Mesendoderm (in vitro differentiated cells): ENCODE results near the gene SLC10A3.

ENCODE experiments used
- DNase-seq: peaks from one replicate; pipeline ENCODE4 v3.0.0; 2013
- H2AK5ac ChIP-seq: 2 replicates; pipeline ENCODE4 v1.6.1; 2013; ENCODE audit warnings: low read length, inconsistent platforms
- H2BK120ac ChIP-seq: 2 replicates; pipeline ENCODE4 v1.6.1; 2013; ENCODE audit warnings: low read depth, mild to moderate bottlenecking, low read length, moderate library complexity, mixed read lengths
- H2BK15ac ChIP-seq: replicated peaks from 2 replicates; pipeline ENCODE4 v1.6.1; 2013; ENCODE audit warnings: low read depth, mild to moderate bottlenecking, moderate library complexity
- H2BK5ac ChIP-seq: 2 replicates; pipeline ENCODE4 v1.6.1; 2013; ENCODE audit warnings: low read length, inconsistent platforms
- H3K18ac ChIP-seq: 2 replicates; pipeline ENCODE4 v1.6.1; 2013; ENCODE audit warnings: mild to moderate bottlenecking, low read length, mixed read lengths
- H3K23ac ChIP-seq: one replicate; pipeline ENCODE4 v1.6.1; 2013; ENCODE audit warnings: low read length
- H3K27ac ChIP-seq: 2 replicates; pipeline ENCODE4 v1.5.1; 2013; ENCODE audit warnings: low read depth, mild to moderate bottlenecking, inconsistent platforms, low read length, moderate library complexity
- H3K27me3 ChIP-seq: 2 replicates; pipeline ENCODE4 v1.6.1; 2013; ENCODE audit warnings: low read length, control low read depth, mild to moderate bottlenecking, inconsistent platforms; ENCODE audit not compliant: insufficient read depth, poor library complexity
- H3K36me3 ChIP-seq: 2 replicates; pipeline ENCODE4 v1.6.1; 2013; ENCODE audit warnings: low read length, inconsistent platforms; ENCODE audit not compliant: control insufficient read depth, insufficient read depth
- H3K4ac ChIP-seq: one replicate; pipeline ENCODE4 v1.6.1; 2013; ENCODE audit warnings: low read depth, mild to moderate bottlenecking, low read length, moderate library complexity
- H3K4me1 ChIP-seq: 2 replicates; pipeline ENCODE4 v1.6.1; 2013; ENCODE audit warnings: low read depth, low read length, inconsistent platforms; ENCODE audit not compliant: control insufficient read depth
- H3K4me2 ChIP-seq: 2 replicates; pipeline ENCODE4 v1.6.1; 2013; ENCODE audit warnings: low read length
- H3K4me3 ChIP-seq: 2 replicates; pipeline ENCODE4 v1.5.1; 2013; ENCODE audit warnings: mild to moderate bottlenecking, low read length
- H3K56ac ChIP-seq: one replicate; pipeline ENCODE4 v1.6.1; 2013; ENCODE audit warnings: low read length
- H3K79me1 ChIP-seq: 2 replicates; pipeline ENCODE4 v1.6.1; 2013; ENCODE audit warnings: low read length, inconsistent platforms
- H3K79me2 ChIP-seq: 2 replicates; pipeline ENCODE4 v1.6.1; 2013; ENCODE audit warnings: mild to moderate bottlenecking, low read length; ENCODE audit not compliant: control insufficient read depth, insufficient read depth
- H3K9ac ChIP-seq: 2 replicates; pipeline ENCODE4 v1.6.1; 2013; ENCODE audit warnings: low read length, inconsistent platforms
- H4K5ac ChIP-seq: one replicate; pipeline ENCODE4 v1.6.1; 2013; ENCODE audit warnings: low read length
- H4K8ac ChIP-seq: one replicate; pipeline ENCODE4 v1.6.1; 2013; ENCODE audit warnings: low read depth, mild to moderate bottlenecking, control low read depth, low read length, moderate library complexity
- WGBS: extraction: QIAGEN DNeasy Blood & Tissue Kit; methylation state at CpG from one replicate; pipeline ENCODE4 v1.1.7; 2013; ENCODE audit warnings: low lambda C conversion rate, missing lambda C conversion rate; ENCODE audit not compliant: insufficient coverage; ENCODE audit errors: extremely low coverage; 5-methylcytosine and 5-hydroxymethylcytosine counted together

Gene SLC10A3

DNA sequence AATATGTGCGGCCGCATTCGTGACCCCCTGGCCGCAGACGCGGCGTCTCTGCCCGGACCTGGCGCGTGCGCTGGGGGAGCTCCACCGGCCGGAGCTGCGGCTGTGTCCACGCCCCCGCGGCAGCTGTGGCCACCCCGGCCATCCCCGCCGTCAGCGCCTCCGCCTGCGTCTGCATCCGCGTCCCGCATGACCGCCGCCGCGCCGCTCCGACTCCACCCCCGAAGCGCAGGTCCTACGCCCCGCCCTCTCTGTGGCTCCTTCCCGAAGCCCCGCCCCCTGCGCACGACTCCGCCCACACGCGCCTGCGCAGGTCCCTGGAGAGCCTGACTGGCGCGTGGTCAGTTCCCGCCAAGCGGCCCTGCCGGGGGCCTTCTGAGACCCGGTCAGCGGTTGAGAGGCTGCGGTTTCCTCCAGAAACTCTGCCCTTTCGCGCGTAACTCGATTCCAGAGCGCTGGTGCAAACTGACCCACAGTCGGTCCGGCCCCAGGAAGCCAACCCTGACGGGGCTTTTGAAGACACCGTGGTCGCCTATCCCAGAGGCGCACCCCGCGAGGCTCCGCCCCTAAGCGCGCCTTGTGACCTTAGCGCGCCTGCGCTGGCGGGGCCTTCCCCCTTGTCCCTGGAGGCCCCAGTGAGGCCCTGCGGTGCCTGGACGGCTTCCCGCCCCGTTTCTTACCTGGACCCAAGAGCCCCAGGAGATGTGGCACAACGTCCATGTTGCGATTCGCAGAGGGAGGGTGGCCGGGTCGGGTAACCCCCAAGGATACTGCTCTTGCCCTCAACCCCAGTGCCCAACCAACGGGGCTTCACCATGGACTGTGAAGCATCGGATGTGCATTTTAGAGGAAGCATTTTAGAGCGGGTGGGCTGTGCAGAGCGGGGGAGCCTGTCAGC is 11.5 kb downstream of the SLC10A3 start, which contains the start of gene LAGE3:
Gene LAGE3 (minus strand): TSS at position 554 of the 895 bp plus-strand sequence. CDS start 366 bp downstream, at position 188.
- no peak within 1 kb of the TSS for H2BK15ac ChIP-seq
- peak within 1 kb of the TSS; percentile 34 for H3K4me2 ChIP-seq
- peak within 1 kb of the TSS; percentile 71 for H3K56ac ChIP-seq
- no peak within 1 kb of the TSS for H4K8ac ChIP-seq
- H3K79me1 ChIP-seq, result no peaks in the 10 kb centered on the region
- H2BK5ac ChIP-seq, result no peak within 1 kb of the TSS
- H4K5ac ChIP-seq, result no peak within 1 kb of the TSS
- H3K18ac ChIP-seq, result peak within 1 kb of the TSS; percentile 45
- H3K27ac ChIP-seq, result no peak within 1 kb of the TSS
- no peaks in the 10 kb centered on the region for H3K36me3 ChIP-seq
- DNase-seq, result peak; percentile 86
- no peaks in the 10 kb centered on the region for H3K27me3 ChIP-seq
- H2BK120ac ChIP-seq, result no peak within 1 kb of the TSS
- no peak within 1 kb of the TSS for H3K4ac ChIP-seq
- H3K23ac ChIP-seq, result no peak within 1 kb of the TSS
- H3K9ac ChIP-seq, result peak within 1 kb of the TSS; percentile 60
- no peak within 1 kb of the TSS for H2AK5ac ChIP-seq
- WGBS, result no CpG with 5 or more reads among the region's 85 CpGs
- peak within 1 kb of the TSS; percentile 35 for H3K4me3 ChIP-seq
- H3K79me2 ChIP-seq, result no peaks in the 10 kb centered on the region
- H3K4me1 ChIP-seq, result no peaks in the 10 kb centered on the region

GRCh38 chrX:154477891-154478477 is 12.4 kb downstream of the SLC10A3 start:
- no peaks in the 10 kb centered on the region for H3K79me2 ChIP-seq
- H3K4me1 ChIP-seq, result no peaks in the 10 kb centered on the region
- no peak overlapping the region for H3K18ac ChIP-seq
- H3K27me3 ChIP-seq, result no peaks in the 10 kb centered on the region
- peak overlapping the region; percentile 71 for H3K56ac ChIP-seq
- H3K23ac ChIP-seq, result no peak overlapping the region
- H4K5ac ChIP-seq, result no peak overlapping the region
- H3K36me3 ChIP-seq, result no peaks in the 10 kb centered on the region
- H3K4me3 ChIP-seq, result peak overlapping the region; percentile 34
- no peak overlapping the region for H2BK120ac ChIP-seq
- H3K4ac ChIP-seq, result no peak overlapping the region
- H3K79me1 ChIP-seq, result no peaks in the 10 kb centered on the region
- H2BK5ac ChIP-seq, result no peak overlapping the region
- H3K9ac ChIP-seq, result peak overlapping the region; percentile 60
- peak overlapping the region; percentile 34 for H3K4me2 ChIP-seq
- H2AK5ac ChIP-seq, result no peak overlapping the region
- no CpG with 5 or more reads among the region's 24 CpGs for WGBS
- no peak overlapping the region for H2BK15ac ChIP-seq
- no peak overlapping the region for H3K27ac ChIP-seq
- DNase-seq, result no peak
- H4K8ac ChIP-seq, result no peak overlapping the region

GRCh38 chrX:154476821-154477220 is 13.6 kb downstream of the SLC10A3 start:
- no peak overlapping the region for H3K4me3 ChIP-seq
- no peak overlapping the region for H2AK5ac ChIP-seq
- WGBS, result no CpG with 5 or more reads among the region's 8 CpGs
- no peak for DNase-seq
- no peak overlapping the region for H2BK15ac ChIP-seq
- H3K9ac ChIP-seq, result no peak overlapping the region
- no peaks in the 10 kb centered on the region for H3K27me3 ChIP-seq
- H4K8ac ChIP-seq, result no peak overlapping the region
- H3K79me1 ChIP-seq, result no peaks in the 10 kb centered on the region
- H3K4ac ChIP-seq, result no peak overlapping the region
- H3K23ac ChIP-seq, result no peak overlapping the region
- H2BK120ac ChIP-seq, result no peak overlapping the region
- H3K56ac ChIP-seq, result no peak overlapping the region
- H3K36me3 ChIP-seq, result no peaks in the 10 kb centered on the region
- H2BK5ac ChIP-seq, result no peak overlapping the region
- H4K5ac ChIP-seq, result no peak overlapping the region
- no peaks in the 10 kb centered on the region for H3K4me1 ChIP-seq
- no peak overlapping the region for H3K4me2 ChIP-seq
- H3K27ac ChIP-seq, result no peak overlapping the region
- no peaks in the 10 kb centered on the region for H3K79me2 ChIP-seq
- no peak overlapping the region for H3K18ac ChIP-seq

GRCh38 chrX:154473683-154474082 is 16.7 kb downstream of the SLC10A3 start:
- WGBS, result no CpG with 5 or more reads among the region's 7 CpGs
- no peak overlapping the region for H2AK5ac ChIP-seq
- H3K23ac ChIP-seq, result no peak overlapping the region
- H4K8ac ChIP-seq, result no peak overlapping the region
- no peaks in the 10 kb centered on the region for H3K4me1 ChIP-seq
- no peak overlapping the region for H2BK5ac ChIP-seq
- no peak overlapping the region for H2BK15ac ChIP-seq
- H4K5ac ChIP-seq, result no peak overlapping the region
- H3K36me3 ChIP-seq, result no peaks in the 10 kb centered on the region
- H3K56ac ChIP-seq, result no peak overlapping the region
- no peaks in the 10 kb centered on the region for H3K27me3 ChIP-seq
- no peak overlapping the region for H3K4me2 ChIP-seq
- H3K79me2 ChIP-seq, result no peaks in the 10 kb centered on the region
- no peak overlapping the region for H3K9ac ChIP-seq
- no peak for DNase-seq
- H3K4ac ChIP-seq, result no peak overlapping the region
- no peaks in the 10 kb centered on the region for H3K79me1 ChIP-seq
- no peak overlapping the region for H3K18ac ChIP-seq
- no peak overlapping the region for H2BK120ac ChIP-seq
- no peak overlapping the region for H3K27ac ChIP-seq
- no peak overlapping the region for H3K4me3 ChIP-seq

DNA sequence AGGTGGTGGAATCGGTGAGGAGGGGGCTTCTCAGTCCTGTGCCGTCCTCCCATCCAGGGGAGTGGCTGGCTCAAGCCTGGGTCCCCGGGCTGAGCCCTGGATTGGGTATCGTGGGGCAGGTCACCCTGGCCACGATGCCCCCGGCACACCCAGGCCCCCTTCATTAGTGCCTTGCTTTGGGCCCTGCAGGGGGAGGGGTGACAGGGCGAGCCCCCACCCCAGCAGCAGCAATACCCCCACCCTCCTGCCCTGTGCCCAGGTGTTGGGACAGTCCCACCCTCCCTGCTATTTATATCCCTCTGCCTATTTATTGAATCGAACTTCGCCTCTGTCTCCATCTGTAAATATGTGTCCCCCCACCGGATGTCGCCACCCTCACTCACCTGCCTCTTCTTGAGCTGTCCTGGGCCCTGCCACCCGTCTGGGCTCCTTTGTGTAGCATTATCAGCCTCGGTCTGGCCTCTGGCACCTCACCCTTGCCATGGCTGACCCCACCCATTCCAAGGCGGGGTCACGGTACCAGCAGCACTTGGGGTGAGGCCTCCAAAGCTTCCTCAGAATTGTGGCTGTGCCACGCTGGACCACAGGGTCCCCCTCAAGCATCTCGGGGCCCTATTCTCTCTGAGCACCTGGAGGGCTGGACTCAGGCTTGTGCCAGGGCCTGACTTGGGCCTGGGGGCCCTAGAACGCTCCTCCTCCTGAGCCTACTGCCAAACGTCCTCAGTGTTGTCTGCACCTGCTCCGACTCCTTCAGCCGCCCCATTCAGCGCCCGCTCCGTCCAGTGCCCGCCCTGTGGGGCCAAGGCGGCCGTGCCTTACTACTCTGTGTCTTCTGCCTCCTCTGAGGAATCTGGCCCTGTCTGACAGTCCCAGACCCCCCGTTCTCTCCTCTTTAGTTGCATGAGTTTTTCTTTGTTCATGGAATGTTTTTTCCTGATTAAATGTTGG is 17.5 kb downstream of the SLC10A3 start:
- Histone ChIP-seq H3K23ac (no peak overlapping the region), H3K18ac (no peak overlapping the region), H3K56ac (no peak overlapping the region), H3K36me3 (no peaks in the 10 kb centered on the region), H4K8ac (no peak overlapping the region), H3K4ac (no peak overlapping the region), H3K27me3 (no peaks in the 10 kb centered on the region), H3K4me3 (no peak overlapping the region), H2BK15ac (no peak overlapping the region), H2AK5ac (no peak overlapping the region), H3K79me1 (no peaks in the 10 kb centered on the region), H4K5ac (no peak overlapping the region), H3K9ac (no peak overlapping the region), H2BK120ac (no peak overlapping the region), H2BK5ac (no peak overlapping the region), H3K4me1 (no peaks in the 10 kb centered on the region), H3K79me2 (no peaks in the 10 kb centered on the region), H3K4me2 (no peak overlapping the region), H3K27ac (no peak overlapping the region)
- no peak for DNase-seq
- WGBS, result no CpG with 5 or more reads among the region's 28 CpGs
